Kidney (tissue), 22 donors: ENCODE results near the gene DIRAS2. TPM values are rescaled to one million over a fixed set of nuclear protein-coding genes. Genes with fewer than 3 reads are reported as not detected.

Experiments
- DNase-seq, 5 donors: peaks; one replicate each; pipeline ENCODE4 v3.0.0-alpha.2; 2013 to 2020
- FAIRE-seq: peaks from 2 replicates; lab custom pipeline; 2012; peaks lifted over from hg19 to GRCh38; lab: Jason Lieb, UNC
- H3K27ac ChIP-seq, 2 donors: one replicate each; pipeline ENCODE4 v1.7.0; 2013; ENCODE audit warnings: low read depth in 2 of 2, low read length in 2 of 2, inconsistent platforms in 1 of 2
- H3K27me3 ChIP-seq: one replicate; pipeline ENCODE4 v1.7.1; 2013; ENCODE audit warnings: low read length, inconsistent platforms; ENCODE audit not compliant: control insufficient read depth, insufficient read depth
- H3K36me3 ChIP-seq, 3 donors: one replicate each; pipeline versions ENCODE4 v1.7.0 to v1.7.1; 2013; ENCODE audit warnings: low read length in 3 of 3, control low read depth in 1 of 3, inconsistent platforms in 1 of 3; ENCODE audit not compliant: insufficient read depth in 3 of 3, control insufficient read depth in 2 of 3
- H3K4me1 ChIP-seq, 3 donors: one replicate each; pipeline versions ENCODE4 v1.7.0 to v1.7.1; 2013; ENCODE audit warnings: low read length in 3 of 3, inconsistent platforms in 1 of 3, low read depth in 1 of 3; ENCODE audit not compliant: control insufficient read depth in 2 of 3, insufficient read depth in 2 of 3
- H3K4me3 ChIP-seq, 3 donors: one replicate each; pipeline versions ENCODE4 v1.7.0 to v1.8.1; 2013; ENCODE audit warnings: low read length in 3 of 3, control low read depth in 1 of 3, inconsistent platforms in 1 of 3
- H3K9ac ChIP-seq, 3 donors: one replicate each; pipeline versions ENCODE4 v1.7.0 to v1.7.1; 2013; ENCODE audit warnings: low read length in 3 of 3, control low read depth in 1 of 3, inconsistent platforms in 1 of 3
- H3K9me3 ChIP-seq, 3 donors: one replicate each; pipeline versions ENCODE4 v1.7.0 to v1.7.1; 2013; ENCODE audit warnings: low read length in 3 of 3, control low read depth in 1 of 3, inconsistent platforms in 1 of 3; ENCODE audit not compliant: control insufficient read depth in 2 of 3, insufficient read depth in 1 of 3
- intact Hi-C: fragments of 100-400 bp; cut with DNase I; formaldehyde crosslinking; loops from one replicate; pipeline ENCODE4 v1.11.1; 2022
- long read RNA-seq, 10 donors: library from polyadenylated mRNA in 1 of 10; unstranded in 1 of 10; transcript quantifications; one replicate each; pipeline ENCODE4 v2.0.0 and lab custom pipeline, GENCODE V29; 2021 to 2026
- polyA plus RNA-seq: library from polyadenylated mRNA; stranded (reverse); fragments of 350-450 nt; fragmentation: Illumina TruSeq; extraction: RNeasy Lipid Tissue Mini Kit (QIAGEN cat#74804); gene quantifications from one replicate; pipeline ENCODE4 v1.2.3, GENCODE V29; 2014; ENCODE audit warnings: low read depth, low replicate concordance; ENCODE audit not compliant: insufficient read depth
- total RNA-seq: library from RNA; stranded (reverse); fragmentation: NEBNext Ultra II Directional; extraction: Animal tissue kit (Norgen Biotek cat#: 25700); gene quantifications from one replicate; pipeline ENCODE4 v1.2.1, GENCODE V29; 2021
- TF ChIP-seq, protein P1 (sequence below): IDR thresholded peaks from 3 replicates; pipeline ENCODE4 v1.5.1; 2012; ENCODE audit warnings: mild to moderate bottlenecking, moderate library complexity, borderline replicate concordance; ENCODE audit not compliant: insufficient read depth; ENCODE audit errors: extremely low read depth
- donor health status: control.
- donor health status: control.
- donor health status: control.
- donor health status: control.
- donor health status: control.
- donor health status: DM: yes; HTN: yes; CAD: no.
- donor health status: Normal renal cell carcinoma (clear cell type).

Gene DIRAS2, protein sequence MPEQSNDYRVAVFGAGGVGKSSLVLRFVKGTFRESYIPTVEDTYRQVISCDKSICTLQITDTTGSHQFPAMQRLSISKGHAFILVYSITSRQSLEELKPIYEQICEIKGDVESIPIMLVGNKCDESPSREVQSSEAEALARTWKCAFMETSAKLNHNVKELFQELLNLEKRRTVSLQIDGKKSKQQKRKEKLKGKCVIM
- total RNA-seq = 0.98 TPM
- 1.0 TPM for polyA plus RNA-seq
- long read RNA-seq, donor 1, full-length matches to known transcripts = 1 of 1 reads
- long read RNA-seq, donor 1, partial matches to known transcripts = 0 of 1 reads
- long read RNA-seq, donor 1, other reads (novel, unspliced or antisense) = 0 of 1 reads
- long read RNA-seq, donor 2 = 0 reads
- long read RNA-seq, donor 3, full-length matches to known transcripts = 1 of 1 reads
- long read RNA-seq, donor 3, partial matches to known transcripts = 0 of 1 reads
- long read RNA-seq, donor 3, other reads (novel, unspliced or antisense) = 0 of 1 reads
- long read RNA-seq, donor 4, full-length matches to known transcripts = 2 of 2 reads
- long read RNA-seq, donor 4, partial matches to known transcripts = 0 of 2 reads
- long read RNA-seq, donor 4, other reads (novel, unspliced or antisense) = 0 of 2 reads
- long read RNA-seq, donor 5 = 0 reads
- long read RNA-seq, donor 6, full-length matches to known transcripts = 2 of 2 reads
- long read RNA-seq, donor 6, partial matches to known transcripts = 0 of 2 reads
- long read RNA-seq, donor 6, other reads (novel, unspliced or antisense) = 0 of 2 reads
- long read RNA-seq, donor 7, full-length matches to known transcripts = 1 of 1 reads
- long read RNA-seq, donor 7, partial matches to known transcripts = 0 of 1 reads
- long read RNA-seq, donor 7, other reads (novel, unspliced or antisense) = 0 of 1 reads
- long read RNA-seq, donor 8, full-length matches to known transcripts = 1 of 1 reads
- long read RNA-seq, donor 8, partial matches to known transcripts = 0 of 1 reads
- long read RNA-seq, donor 8, other reads (novel, unspliced or antisense) = 0 of 1 reads
- long read RNA-seq, donor 9, full-length matches to known transcripts = 1 of 1 reads
- long read RNA-seq, donor 9, partial matches to known transcripts = 0 of 1 reads
- long read RNA-seq, donor 9, other reads (novel, unspliced or antisense) = 0 of 1 reads
- long read RNA-seq, donor 10 = 0 reads

DNA sequence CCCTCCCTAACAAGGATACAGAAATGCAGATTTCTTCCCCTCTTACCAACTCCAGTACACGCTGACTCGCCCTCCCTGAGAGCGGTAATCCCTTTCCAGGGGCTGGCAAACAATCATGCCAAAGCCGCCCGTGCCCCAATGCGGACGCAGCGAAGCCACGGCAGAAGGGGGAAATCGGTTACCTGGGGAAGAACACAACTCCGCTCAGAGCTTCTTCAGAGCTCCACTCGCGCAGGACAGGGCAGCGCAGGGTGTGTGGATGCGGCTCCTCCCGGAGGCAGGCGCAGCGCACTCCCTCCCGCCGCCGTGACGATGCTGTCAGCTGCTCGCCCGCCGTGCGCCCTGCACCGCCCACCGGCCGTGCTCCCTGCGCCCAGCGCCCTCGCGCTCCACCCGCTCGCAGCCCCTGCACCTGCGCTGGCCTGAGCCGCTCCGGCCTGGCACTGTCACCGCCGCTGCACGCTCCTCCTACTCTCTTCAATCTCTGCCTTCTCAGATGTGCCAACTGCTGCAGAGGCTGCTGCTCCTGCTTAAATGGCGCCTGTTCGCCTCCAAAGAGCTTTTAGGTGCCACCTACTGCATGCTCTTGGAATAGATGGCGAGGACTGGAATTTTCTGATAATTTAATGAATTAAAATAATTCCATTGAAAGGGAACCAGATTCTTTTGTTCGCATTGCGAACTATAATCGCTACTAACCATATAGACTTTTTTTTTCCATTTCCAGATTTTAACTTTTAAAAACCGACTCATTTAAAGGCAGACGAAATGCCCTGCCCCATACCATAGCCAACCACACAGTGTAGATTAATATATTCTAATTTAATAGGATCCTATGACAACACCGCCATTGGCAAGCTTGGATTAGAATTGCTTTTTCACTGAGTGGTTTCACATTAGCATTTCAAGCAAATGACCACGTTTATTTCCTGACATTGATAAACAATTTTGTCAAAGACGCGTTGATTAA is at the start of gene DIRAS2:
Gene DIRAS2, minus strand, starts transcription at position 255 of the 970 bp plus-strand sequence. CDS start 28,997 bp downstream, outside the sequence.
- FAIRE-seq = peak; percentile 32
- no peaks in the 10 kb centered on the region for H3K9me3 ChIP-seq
- peak; percentile 86 to 89 (median 89) for DNase-seq
- intact Hi-C loops = no loop called here
- peak within 1 kb of the TSS; percentile 57 to 66 (median 64) for H3K4me3 ChIP-seq
- peak within 1 kb of the TSS in 1 of 3 donors; percentile 19 for H3K9ac ChIP-seq
- TF ChIP-seq, protein P1, sequence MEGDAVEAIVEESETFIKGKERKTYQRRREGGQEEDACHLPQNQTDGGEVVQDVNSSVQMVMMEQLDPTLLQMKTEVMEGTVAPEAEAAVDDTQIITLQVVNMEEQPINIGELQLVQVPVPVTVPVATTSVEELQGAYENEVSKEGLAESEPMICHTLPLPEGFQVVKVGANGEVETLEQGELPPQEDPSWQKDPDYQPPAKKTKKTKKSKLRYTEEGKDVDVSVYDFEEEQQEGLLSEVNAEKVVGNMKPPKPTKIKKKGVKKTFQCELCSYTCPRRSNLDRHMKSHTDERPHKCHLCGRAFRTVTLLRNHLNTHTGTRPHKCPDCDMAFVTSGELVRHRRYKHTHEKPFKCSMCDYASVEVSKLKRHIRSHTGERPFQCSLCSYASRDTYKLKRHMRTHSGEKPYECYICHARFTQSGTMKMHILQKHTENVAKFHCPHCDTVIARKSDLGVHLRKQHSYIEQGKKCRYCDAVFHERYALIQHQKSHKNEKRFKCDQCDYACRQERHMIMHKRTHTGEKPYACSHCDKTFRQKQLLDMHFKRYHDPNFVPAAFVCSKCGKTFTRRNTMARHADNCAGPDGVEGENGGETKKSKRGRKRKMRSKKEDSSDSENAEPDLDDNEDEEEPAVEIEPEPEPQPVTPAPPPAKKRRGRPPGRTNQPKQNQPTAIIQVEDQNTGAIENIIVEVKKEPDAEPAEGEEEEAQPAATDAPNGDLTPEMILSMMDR = peak; percentile 47
- peak within 1 kb of the TSS in 1 of 2 donors; percentile 74 for H3K27ac ChIP-seq
- no peaks in the 10 kb centered on the region for H3K27me3 ChIP-seq
- H3K4me1 ChIP-seq = no peaks in the 10 kb centered on the region
- no peaks in the 10 kb centered on the region for H3K36me3 ChIP-seq

DNA sequence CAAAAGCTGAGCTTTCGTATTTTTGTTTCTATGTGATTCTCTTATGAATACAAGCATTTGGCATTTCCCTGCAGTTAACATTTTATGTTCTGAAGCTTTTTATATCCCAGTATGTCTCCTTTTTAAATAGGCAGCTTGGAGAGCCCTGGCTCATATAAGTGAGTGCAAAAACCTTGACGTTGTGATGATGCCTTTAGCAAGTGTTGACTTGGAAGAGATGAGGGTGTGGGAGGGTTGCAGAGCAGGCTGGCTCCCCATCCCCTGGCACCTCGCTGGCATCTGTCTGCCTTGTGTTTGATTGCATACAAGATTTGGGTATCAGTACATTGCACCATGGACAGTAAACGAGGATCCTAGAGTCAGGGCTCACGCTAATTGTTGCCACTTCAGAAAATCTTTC is 42.1 kb upstream of the DIRAS2 start:
- TF ChIP-seq, protein P1 = no peak
- DNase-seq (no peak), FAIRE-seq (no peak)
- H3K27ac ChIP-seq = no peak overlapping the region
- H3K36me3 ChIP-seq = no peaks in the 10 kb centered on the region
- intact Hi-C loops = no loop called here
- no peaks in the 10 kb centered on the region for H3K27me3 ChIP-seq
- H3K4me3 ChIP-seq = no peak overlapping the region
- no peaks in the 10 kb centered on the region for H3K4me1 ChIP-seq
- no peak overlapping the region for H3K9ac ChIP-seq
- no peaks in the 10 kb centered on the region for H3K9me3 ChIP-seq

DNA sequence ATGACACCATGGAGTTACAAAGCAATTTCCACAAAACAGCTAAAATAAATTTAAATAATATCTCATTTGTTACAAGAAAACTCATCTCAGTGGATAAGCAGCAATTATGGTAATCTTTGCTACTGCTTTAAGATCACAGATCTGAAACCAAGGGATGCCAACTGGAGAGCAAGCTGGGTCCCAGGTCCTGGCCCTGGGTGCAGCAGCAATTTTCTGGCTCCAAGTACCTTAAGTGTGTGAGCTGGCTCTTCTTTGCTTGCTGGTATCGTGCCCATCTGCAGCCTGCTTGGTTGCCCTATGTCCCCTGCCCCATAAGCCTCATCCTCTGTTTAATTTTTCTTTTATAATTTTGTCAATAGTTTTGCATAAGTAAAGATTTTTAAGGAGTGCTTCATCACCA is 41.5 kb upstream of the DIRAS2 start:
- H3K9me3 ChIP-seq = no peaks in the 10 kb centered on the region
- H3K9ac ChIP-seq = no peak overlapping the region
- H3K36me3 ChIP-seq = no peaks in the 10 kb centered on the region
- intact Hi-C loops = no loop called here
- no peak overlapping the region for H3K27ac ChIP-seq
- no peaks in the 10 kb centered on the region for H3K4me1 ChIP-seq
- no peaks in the 10 kb centered on the region for H3K27me3 ChIP-seq
- TF ChIP-seq, protein P1 = no peak
- no peak for DNase-seq
- FAIRE-seq = no peak
- no peak overlapping the region for H3K4me3 ChIP-seq
